ENCODE measurements around the gene PTPN9. TPM values are rescaled to one million over a fixed set of nuclear protein-coding genes. Genes with fewer than 3 reads are reported as not detected.

The PTPN9 gene
- total RNA-seq, 1 donor from 2014 or later, result 22.9 TPM

Small RNAs within 50 kb of the gene (small RNA-seq; reads per million reads assigned to genes)
- gene AC105036.1 (ENCODE audit: low replicate concordance) (not detected), gene AC105036.2 (ENCODE audit: low replicate concordance) (not detected)

Other genes with a start within 250 kb of the PTPN9 start
- gene COMMD4, start 243.3 kb downstream of the PTPN9 start, total RNA-seq, result 25.0 TPM
- 22.7 TPM for gene NEIL1, start 232.3 kb downstream of the PTPN9 start, total RNA-seq
- gene MAN2C1, start 210.7 kb downstream of the PTPN9 start, total RNA-seq, result 143 TPM
- 48.2 TPM for gene SIN3A, start 127.6 kb downstream of the PTPN9 start, total RNA-seq
- gene SNUPN, start 46.4 kb upstream of the PTPN9 start, total RNA-seq, result 18.3 TPM
- gene IMP3, start 60.9 kb upstream of the PTPN9 start, total RNA-seq, result 74.9 TPM
- 14.5 TPM for gene SNX33, start 68.6 kb upstream of the PTPN9 start, total RNA-seq
- 246 TPM for gene CSPG4, start 133.5 kb upstream of the PTPN9 start, total RNA-seq